ENCODE data around the gene MSX1. TPM values are rescaled to one million over a fixed set of nuclear protein-coding genes. Genes with fewer than 3 reads are reported as not detected.

MSX1 gene
- total RNA-seq, 2 experiments from 2014 or later, result 0.16 to 0.61 TPM

- POLR2A ChIA-PET, result no interaction called here
- no peaks in the 10 kb centered on the region for H3K36me3 Mint-ChIP-seq (ENCODE audit: low read depth)
Observed at GRCh38 chr4:4823621-4824162, 35.8 kb upstream of the MSX1 start.

GRCh38 chr4:4824232-4824631 is 35.2 kb upstream of the MSX1 start:
- ATAC-seq (no peak), DNase-seq (no peak)
- CTCF ChIA-PET, result no interaction called here
- intact Hi-C loops (cut with micrococcal nuclease), result no loop called here
- Mint-ChIP-seq H3K4me3 (no peak overlapping the region), H3K27ac (no peak overlapping the region), H3K27me3 (peaks cover 6% of the 10 kb centered on the region), H3K4me1 (ENCODE audit: low read depth) (no peaks in the 10 kb centered on the region), H3K36me3 (ENCODE audit: low read depth) (no peaks in the 10 kb centered on the region), H3K9me3 (peaks cover 13% of the 10 kb centered on the region)
- POLR2A ChIA-PET, result no interaction called here
- TF ChIP-seq CTCF (IDR thresholded peaks at IDR 0.05), result no peak

More at GRCh38 chr4:4823621-4824162, 35.8 kb upstream of the MSX1 start:
- DNase-seq (no peak), ATAC-seq (no peak)
- TF ChIP-seq CTCF (IDR thresholded peaks at IDR 0.05), result no peak
- Mint-ChIP-seq H3K4me1 (ENCODE audit: low read depth) (no peaks in the 10 kb centered on the region), H3K27ac (no peak overlapping the region), H3K4me3 (no peak overlapping the region), H3K27me3 (peaks cover 2% of the 10 kb centered on the region), H3K9me3 (peaks cover 13% of the 10 kb centered on the region)
- CTCF ChIA-PET, result no interaction called here
- intact Hi-C loops (cut with micrococcal nuclease), result no loop called here

- Mint-ChIP-seq H3K9me3 (peaks cover 13% of the 10 kb centered on the region), H3K27ac (no peak overlapping the region), H3K36me3 (ENCODE audit: low read depth) (no peaks in the 10 kb centered on the region), H3K4me3 (no peak overlapping the region), H3K4me1 (ENCODE audit: low read depth) (no peaks in the 10 kb centered on the region), H3K27me3 (peaks cover 8% of the 10 kb centered on the region)
- no peak for TF ChIP-seq CTCF (IDR thresholded peaks at IDR 0.05)
- POLR2A ChIA-PET, result no interaction called here
- intact Hi-C loops (cut with micrococcal nuclease), result no loop called here
- ATAC-seq, result no peak
- no peak for DNase-seq
- CTCF ChIA-PET, result no interaction called here
Observed at GRCh38 chr4:4825431-4825830, 34.0 kb upstream of the MSX1 start.

GRCh38 chr4:4829837-4830236 is 29.6 kb upstream of the MSX1 start:
- H3K27me3 Mint-ChIP-seq, result peaks cover 7% of the 10 kb centered on the region
- H3K4me3 Mint-ChIP-seq, result no peak overlapping the region
- peaks cover 5% of the 10 kb centered on the region for H3K9me3 Mint-ChIP-seq
- ATAC-seq, result no peak
- H3K27ac Mint-ChIP-seq, result no peak overlapping the region
- DNase-seq, result no peak
- no peaks in the 10 kb centered on the region for H3K4me1 Mint-ChIP-seq (ENCODE audit: low read depth)
- CTCF ChIA-PET, result no interaction called here
- H3K36me3 Mint-ChIP-seq (ENCODE audit: low read depth), result no peaks in the 10 kb centered on the region
- TF ChIP-seq CTCF (IDR thresholded peaks at IDR 0.05), result no peak
- intact Hi-C loops (cut with micrococcal nuclease), result no loop called here
- POLR2A ChIA-PET, result no interaction called here

GRCh38 chr4:4831266-4831665 is 28.2 kb upstream of the MSX1 start:
- no peak for TF ChIP-seq CTCF (IDR thresholded peaks at IDR 0.05)
- ATAC-seq (no peak), DNase-seq (no peak)
- POLR2A ChIA-PET, result no interaction called here
- Mint-ChIP-seq H3K27ac (no peak overlapping the region), H3K36me3 (ENCODE audit: low read depth) (no peaks in the 10 kb centered on the region), H3K9me3 (peaks cover 4% of the 10 kb centered on the region), H3K4me1 (ENCODE audit: low read depth) (no peaks in the 10 kb centered on the region), H3K27me3 (peaks cover 7% of the 10 kb centered on the region), H3K4me3 (no peak overlapping the region)
- CTCF ChIA-PET, result no interaction called here
- intact Hi-C loops (cut with micrococcal nuclease), result no loop called here

Measured in activated CD8-positive, alpha-beta T cell treated with anti-CD3 and anti-CD28 coated beads for 36 hours (primary cell).